COR-L47 (cell line): ENCODE data around the gene HNRNPC.

ENCODE experiments used
- DNase-seq: peaks from one replicate; lab custom pipeline; 2025; lab: John Stamatoyannopoulos, UW

HNRNPC gene

DNA sequence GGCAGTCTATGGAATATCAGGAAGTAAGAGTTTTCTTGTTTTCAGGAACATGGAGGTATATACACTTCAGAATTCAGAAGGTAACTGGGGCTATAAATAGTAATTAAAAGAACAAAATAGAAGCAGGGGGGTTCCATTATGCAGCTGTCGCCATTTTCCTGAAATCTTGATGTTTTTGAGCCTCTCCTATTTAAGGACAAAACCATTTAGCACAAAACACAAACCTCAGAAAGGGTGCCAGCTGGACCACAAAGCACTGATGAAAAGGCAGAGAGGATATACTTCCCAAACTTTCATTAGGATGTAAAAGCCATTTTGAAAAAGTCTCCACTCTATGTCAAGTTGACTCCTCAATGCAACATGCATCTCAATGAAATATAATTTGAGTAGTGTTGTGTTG, 59.2 kb downstream of the HNRNPC start:
- DNase-seq, result no peak

DNA sequence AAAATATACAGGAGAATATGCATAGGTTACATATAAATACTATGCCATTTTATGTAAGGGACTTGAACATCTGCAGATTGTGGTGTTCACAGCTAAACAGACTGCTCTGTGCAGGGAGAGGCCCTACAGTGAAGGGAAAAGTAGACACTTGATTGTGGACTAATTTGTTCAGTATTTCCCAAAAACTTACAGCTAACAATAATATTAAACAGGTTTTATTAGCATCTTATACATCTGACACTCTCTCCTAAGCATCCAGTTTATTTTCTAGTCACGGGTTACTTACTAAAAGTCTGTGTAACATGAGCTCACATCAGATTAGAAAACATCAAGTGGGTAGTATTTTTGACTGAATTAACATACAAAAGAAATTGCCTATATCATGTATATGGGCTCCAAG, 60.1 kb downstream of the HNRNPC start:
- no peak for DNase-seq

DNA sequence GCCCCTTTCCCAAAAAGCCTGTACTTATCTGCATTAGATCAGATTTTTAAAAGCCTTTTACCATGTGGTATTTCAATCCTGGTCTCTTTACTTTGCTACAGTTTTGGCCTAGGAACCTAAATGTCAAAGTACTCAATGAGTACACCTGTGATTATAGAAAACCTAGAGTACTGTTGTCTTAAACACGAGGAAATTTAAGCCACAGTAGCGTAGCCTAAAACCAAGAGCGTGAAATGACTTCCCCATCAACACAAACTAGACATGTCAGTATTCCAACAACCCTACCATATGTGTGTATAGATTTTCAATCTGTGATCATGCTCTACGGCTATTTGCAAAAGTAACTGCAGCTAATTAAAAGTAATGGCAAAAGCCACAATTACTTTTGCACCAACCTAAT, 60.7 kb downstream of the HNRNPC start:
- no peak for DNase-seq

DNA sequence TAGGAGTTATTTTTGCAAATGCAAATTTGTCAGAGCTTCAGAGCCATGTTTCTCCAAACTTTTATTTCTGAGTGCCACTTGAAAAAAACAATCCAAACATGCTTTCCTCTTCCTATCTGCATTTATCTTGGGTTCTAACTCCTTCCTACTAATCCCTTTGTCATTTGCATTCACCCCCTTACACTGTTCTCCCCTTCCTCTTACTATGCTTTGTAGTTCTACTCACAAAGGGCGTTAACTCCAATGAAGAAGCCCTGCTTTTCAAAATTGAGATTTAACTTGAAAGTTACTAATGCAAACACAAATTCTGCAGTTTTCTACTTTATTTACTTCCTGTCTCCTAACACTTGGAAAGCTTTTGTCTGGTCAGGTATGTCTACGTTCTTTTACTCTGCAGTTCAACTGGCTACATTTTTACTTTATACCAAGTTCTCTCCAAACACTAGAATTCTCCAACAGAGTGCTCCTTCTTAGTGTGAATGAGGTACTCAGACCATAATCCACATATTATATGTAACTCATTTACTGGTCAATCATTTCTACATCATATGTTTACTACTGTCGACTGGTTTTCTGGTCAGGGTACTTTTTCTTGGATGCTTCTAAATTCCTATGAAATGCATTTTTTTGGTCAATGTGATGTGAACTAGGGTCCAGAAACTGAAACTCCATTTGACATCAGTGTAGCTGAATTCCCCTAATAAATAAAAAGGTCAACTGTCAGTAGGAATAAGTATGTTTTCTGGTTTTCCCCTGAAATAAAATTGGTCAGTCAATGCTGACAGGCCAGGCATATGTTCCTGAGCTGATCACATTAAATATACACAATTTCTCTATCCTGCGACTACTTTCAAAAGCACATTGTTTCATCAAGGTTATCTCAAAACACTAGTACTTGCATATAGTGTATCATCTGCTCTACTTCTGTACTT, 62.2 kb downstream of the HNRNPC start:
- DNase-seq, result no peak

DNA sequence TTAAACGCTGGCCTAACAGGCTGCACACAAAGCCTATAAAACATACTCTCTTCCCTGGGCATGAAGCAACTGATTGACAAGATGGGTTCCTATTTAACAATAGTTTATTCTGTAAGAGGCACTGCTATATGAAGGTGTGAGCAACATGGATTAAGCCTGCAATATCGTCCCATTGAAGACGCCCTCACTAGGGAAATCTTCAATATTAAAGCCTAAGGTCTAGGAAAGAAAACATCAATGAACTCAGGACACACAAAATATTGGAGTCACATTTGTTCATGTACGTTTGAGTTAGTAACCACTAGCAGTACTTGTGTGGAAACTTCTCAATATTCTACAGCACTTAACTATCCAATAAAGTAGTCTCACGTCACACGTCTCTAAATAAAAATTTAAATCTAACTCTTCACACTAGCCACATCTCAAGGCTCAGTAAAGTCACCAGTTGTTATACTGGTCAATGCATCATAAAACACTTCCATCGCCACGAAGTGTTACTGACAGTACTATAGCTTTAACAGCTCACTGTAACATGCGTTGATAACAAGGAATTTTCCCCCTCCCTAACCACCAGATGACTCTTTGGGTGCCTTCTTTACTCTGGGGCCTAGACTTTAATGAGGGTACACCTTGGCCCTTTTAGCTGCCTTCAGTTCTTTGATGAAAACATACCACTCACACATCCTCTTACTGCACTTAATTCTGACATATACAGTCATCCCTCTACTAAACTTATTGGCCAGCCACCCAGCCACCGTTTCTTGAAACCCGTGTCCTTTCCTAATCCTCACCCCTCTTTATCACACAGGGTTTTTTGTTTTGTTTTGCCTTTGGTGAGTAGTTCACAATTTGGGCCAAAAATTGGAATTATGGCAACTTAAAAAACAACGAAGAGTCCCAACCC, 63.3 kb downstream of the HNRNPC start:
- DNase-seq, result no peak

DNA sequence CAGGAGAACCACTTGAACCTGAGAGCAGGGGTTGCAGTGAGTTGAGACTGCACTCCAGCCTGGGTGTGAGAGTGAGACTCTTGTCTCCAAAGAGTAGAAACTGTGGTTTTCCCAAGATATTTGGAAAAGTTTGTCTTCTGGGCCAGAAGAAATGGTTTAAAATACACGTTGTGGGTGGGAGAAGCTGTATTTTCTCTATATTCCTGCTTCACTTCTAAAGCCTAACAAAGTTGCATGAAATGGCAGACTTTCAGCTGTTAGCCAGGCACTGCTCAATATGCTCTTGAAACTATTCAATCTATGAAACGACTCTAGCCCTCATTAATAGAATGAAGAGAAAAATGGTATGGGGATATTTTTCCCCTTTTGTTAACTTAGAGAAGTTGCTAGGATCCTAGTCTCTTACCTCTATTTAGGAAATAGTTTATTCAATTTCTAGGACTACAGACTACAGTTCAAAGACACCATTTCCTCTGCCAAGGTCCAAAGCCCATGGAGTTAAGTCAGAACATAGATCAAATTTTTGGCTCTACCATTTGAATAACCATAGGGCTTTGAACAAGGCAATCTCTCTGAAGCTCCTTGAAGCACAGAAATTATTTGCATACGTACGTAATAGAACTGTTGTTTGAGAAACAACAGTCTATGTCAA, 64.1 kb downstream of the HNRNPC start:
- DNase-seq, result no peak

DNA sequence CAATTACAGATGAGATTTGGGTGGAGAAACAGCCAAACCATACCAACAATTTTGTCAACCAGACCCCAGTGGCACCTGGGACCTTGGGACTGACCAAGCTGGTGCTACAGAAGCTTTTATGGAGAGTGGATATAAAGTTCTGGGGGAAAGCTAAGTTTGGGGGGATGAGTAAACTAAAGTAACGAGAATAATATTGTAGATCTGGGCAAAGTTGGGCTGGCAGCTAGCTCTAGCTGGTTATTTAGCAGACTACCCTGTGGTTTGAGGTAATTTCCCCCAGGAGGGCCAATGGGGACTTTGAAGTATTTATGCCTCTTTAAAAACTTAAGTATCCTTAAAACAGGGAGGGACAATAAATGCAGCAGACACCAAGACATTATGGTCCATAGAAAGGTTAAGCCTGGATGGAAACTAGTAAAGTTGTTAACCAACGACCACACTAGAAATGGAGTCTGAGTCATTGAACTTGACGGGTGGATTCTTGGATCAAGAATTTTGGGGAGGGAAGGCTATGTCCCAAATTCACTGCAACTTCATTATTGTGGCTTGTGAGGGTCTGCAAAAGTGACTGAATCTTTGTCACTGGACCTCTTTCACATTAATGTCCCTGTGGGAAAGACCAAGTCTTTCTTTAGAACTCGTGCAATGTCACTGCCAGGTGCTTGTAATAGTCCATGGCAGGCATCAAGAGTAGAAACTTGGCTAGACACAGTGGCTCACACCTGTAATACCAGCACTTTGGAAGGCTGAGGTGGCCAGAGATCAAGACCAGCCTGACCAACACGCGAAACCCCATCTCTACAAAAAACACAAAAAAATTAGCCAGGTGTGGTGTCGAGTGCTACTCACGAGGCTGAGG, 64.8 kb downstream of the HNRNPC start:
- no peak for DNase-seq

DNA sequence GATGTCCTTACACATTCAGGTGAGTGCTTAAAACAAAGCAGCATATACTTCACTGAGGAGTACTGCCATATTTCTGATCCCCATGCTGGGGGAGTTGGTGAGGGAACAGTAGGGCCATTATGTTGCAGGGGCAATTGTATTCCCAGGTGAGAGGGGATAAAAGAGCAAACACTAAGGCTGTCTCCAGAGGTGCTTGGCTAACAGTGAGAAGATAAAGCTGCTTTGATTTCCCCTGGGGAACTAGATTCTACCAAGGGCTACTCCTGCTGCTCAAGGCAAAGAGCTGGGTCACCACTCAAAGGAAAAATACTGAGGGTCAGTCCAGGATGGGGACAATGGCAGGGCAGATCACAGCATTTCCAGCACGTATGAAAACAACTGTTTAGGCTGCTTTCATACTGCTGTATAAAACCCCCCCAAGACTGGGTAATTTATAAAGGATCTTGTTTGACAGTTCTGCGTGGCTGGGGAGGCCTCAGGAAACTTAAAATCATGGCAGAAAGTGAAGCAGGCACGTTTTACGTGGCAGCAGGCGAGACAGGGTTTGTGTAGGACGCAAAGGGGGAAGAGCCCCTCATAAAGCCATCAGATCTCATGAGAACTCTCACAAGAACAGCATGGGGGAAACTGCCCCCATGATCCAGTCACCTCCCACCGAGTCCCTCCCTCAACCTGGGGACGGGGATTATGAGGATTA, 65.6 kb downstream of the HNRNPC start:
- no peak for DNase-seq

DNA sequence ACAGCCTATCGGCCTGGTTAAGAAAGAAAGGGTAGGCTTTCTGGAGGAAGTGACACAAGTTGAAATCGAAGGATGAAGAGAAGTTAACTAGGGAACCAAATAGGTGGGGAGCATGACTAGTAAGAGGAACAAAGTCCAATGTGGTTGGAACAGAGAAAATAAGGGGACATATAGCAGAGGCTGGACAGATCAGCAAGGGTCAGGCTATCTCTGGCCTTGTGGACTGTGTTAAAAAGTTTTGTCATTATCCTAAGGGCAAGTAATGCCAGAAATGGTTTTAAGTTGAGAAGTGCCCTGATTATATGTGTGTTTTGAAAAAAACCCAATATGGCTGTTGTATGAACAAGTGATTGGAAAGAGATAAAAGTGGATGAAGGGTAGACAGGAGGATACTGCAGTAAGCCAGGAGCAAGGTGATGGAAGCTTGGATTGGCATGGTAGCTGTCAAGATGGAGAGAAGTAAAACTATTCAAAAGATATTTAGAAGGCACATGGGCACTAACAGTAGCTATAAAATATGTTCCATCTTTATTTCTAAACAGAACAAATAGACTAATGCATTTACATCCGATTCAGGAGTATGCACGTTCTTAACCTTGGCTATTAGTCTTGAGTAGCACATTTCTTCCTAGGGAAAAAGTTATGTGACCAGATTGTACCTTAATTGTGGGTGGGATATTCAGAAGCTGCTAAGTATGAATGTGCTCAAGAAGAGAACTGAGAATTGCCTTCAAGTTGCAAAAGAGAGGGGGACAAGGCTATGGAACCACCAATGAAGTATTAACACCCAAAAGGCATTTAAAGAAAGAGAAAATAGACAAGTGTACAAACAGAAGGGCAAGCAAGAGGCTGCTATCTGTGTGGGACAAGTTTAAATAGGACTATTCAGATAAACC, 66.5 kb downstream of the HNRNPC start:
- DNase-seq, result no peak

DNA sequence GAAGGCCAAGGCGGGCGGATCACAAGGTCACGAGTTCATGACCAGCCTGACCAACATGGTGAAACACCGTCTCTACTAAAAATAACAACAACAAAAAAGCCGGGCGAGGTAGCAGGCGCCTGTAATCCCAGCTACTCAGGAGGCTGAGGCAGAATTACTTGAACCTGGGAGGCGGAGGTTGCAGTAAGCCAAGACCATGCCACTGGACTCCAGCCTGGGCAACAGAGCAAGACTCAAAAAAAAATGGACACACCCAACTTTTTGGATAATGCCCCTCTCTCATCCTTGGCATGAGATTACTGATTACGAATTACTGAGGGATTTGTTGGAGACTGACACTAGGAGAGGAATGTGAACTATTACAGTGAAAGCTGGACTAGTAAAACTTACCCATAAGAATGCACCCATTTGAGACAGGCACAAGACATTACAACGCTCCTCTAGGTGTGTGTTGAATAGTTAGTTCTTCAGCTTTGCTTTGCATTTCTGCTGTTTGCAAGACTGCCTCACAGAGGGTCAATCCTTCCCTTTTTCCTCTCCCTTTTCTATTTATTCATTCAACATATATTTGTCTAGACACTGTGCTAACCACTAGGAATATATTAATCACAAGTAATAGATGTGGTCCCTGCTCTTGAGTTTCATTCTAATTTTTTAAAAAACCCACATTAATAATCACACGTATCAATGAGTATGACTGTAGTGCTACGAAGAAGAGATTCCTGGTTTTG, 67.3 kb downstream of the HNRNPC start:
- no peak for DNase-seq

DNA sequence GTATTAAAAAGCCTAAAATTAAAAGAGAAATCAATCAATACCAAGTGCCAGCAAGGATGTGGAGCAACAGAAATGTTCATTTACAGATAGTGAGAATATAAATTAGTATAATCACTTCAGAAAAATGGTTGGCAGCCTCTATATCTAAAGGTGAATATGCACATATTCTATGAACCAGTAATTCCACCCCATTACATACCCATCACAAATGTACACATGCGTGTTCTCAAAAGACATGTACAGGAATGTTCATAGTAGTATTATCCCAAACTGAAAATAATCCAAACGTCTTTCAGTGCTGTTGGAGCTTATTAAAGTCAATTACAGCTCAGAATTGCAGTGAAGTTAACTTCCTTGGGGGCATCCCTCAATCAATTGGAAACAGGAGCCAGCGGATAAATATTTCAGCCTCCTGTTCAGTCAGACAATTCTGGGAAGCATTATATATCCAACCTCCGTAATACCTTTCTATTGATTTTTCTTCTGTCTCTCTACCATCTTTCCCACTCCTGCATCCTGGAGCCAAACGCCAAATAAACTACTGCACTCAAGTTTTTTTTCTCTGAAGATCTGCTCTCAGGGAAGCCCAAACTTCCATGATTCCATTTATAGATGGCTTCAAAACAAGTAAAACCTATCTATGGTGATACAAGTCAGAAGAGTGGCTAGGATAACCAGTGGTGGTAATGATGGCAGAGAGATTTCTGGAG, 68.3 kb downstream of the HNRNPC start:
- DNase-seq, result no peak

DNA sequence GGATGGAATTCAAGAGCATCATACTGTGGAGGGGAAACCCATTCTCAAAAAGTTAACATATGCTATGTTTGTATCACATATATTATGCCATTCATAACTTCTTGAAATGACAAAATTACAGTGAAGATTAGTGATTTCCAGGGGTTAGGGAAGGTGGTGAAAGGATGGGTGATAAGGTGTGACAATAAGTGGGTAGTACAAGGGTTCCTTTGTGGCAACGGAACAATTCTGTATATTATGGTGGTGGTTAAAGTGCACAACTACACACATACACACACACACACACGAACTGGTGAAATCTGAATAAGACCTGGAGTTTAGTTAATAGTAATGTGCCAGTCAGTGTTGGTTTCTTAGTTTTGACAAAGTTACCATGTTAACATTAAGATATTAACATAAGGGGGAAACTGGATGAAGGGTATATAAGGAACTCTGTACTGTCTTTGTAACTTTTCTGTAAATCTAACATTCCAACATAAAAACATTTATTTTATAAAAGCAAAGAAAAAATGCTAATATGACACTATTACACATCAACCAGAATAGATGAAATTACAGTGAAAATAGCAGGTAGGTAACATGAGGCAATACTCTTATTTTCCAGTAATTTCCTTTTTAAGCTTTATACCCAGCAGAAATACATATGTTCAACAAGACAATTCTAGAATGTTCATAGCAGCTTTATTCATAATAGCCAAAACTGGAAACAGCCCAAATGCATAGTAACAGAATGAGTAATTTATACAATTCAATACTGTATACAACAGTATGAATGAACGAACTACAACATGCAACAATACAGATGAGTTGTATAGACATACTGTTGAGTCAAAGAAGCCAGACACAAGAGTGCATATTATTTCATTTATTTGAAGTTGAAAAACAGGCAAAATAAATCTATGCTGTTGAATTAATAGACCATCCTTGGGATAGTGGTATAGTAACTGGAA, 69.4 kb downstream of the HNRNPC start:
- DNase-seq, result no peak

DNA sequence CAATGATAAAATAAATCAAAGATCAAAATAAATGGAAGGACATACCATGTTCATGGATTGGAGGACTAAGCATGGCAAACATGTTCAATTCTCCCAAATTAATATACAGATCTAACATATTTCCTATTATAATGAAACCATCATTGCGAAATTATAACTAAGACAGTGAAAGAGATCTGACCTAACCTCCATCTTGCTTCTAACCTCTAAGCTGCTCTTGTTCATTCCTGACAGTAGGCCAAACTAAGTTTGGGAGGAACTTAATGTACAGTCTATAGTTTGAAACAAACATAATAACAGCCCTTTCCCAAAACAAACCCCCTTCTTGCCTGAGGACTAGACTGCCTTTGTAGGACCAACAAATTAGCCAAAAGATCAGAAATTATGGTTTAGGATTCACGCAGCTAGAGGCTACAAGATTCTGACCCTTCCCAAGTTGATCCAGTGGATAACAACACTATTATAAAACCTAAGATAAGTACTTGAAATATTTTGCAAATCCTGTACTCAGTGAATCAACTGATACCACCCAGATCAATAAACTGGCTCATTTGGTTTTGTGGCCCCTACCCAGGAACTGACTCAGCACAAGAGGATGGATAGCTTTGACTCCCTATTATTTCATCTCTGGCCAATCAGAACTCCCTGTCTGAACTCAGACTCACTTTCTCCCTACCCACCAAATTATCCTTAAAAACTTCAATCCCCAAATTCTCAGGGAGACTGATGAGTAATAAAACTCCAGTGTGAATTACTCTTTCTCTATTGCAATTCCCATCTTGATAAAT, 71.6 kb downstream of the HNRNPC start:
- DNase-seq, result no peak

DNA sequence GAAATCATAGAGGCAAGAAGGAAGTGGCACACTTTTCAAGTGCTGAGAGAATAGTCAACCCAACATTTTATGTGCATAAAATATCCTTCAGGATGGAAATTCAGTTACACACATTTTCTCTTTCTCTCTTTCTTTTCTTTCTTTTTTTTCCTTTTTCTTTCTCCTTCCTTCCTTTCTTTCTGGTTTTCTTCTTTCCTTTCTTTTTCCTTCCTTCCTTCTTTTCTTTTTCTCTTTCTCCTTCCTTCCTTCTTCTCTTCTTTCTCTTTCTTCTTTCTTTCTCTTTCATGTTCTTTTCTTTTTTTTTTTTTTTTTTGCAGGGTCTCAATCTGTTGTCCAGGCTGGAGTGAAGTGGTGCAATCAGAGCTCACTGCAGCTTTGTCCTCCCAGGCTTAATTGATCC, 74.6 kb downstream of the HNRNPC start:
- DNase-seq, result no peak

DNA sequence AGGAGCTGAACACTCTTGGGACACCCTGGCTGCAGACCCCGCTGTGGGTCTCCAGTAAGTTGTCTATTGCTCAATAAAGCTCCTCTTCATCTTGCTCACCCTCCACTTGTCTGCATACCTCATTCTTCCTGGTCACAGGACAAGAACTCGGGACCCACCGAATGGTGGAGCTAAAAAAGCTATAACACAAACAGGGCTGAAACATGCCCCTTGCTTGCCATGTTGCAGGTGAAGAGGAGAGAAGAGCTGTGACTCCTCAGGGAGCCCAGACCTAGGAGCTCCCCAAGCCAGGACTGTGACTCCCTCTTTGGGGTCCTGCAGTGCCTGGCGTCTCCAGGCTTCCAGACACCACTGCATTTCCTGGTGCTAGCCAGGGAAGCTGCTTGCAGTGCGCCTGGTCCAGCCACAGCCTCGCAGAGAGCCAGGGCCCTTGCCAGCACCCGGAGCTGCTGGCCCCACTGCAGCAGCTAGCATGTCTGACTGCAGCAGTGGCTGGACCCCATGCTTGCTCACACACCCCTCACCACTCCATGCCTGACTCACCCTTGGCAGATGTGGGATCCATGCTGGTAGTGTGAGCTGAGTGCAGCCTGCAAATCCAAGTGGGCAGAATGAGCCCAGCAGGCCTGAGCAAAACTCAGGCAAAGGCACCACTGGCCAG, 76.2 kb downstream of the HNRNPC start:
- no peak for DNase-seq

DNA sequence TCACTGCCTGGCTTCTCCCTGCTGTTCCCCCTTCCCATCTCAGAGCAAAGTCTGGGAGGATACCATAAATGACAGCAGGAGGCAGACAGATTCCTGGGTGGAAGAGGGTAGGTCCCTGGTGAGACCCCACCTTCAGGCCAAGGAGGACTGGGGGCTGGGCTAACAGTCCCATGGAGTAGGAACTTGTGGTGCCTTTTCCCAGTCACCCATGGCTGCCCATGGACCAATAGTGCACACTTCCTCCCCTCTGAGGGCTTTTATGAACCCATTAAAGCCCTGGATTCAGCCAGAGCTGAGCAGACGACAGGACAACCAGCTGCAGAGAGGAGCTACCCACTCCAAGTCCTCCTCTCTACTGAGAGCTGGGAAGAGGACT, 76.8 kb downstream of the HNRNPC start:
- no peak for DNase-seq
